HG02678 (cell line): ENCODE results near the gene FAM120AOS.

Experiments used
- ATAC-seq: cut with Tn5 transposase; IDR thresholded peaks from one replicate; pipeline ENCODE4 v1.9.1; 2021; ENCODE audit warnings: mild to moderate bottlenecking, moderate library complexity; ENCODE audit not compliant: unreplicated experiment

Gene FAM120AOS

DNA sequence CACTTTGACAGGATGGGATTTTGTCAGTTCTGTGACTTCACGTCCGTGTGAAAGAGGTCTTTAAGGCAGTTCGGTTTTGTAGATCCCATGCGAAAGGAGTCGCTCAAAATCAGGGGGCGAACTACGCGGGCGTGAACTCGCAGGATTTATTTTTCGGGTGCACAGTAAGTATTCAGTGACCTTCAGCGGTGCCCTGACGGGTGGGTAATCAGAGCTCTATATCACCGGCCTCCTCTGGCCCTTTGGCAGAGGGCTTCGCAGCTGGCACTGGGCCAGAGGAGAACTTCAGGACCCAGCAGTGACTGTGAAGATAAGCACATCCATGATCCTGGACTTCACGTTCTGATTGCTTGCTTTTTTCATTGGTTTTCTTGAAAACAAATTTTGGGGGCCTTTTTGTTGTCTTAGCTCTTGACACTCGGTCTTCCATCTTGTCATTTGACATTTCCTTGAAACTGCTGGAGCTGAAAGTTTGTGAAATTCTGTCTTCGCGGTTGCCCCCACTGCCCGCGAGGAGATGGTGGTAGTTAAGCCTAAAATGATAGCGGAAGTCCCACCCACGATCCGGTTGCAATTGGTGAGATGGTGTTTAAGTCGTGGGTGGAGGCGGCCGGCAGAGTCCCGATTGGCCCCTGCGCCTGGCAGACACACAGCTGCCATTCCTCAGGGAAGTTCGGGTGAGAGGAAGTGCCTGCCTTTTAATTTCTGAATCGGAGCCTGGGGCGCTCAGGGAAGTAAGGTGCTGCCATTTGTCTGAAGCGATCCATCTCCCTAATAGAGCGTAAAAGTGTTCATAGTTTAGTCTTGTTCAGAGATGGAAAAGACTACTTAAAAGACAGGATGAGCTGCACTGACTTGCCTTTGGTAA is at the start of gene FAM120AOS:
Gene FAM120AOS, minus strand, starts transcription at position 535 of the 868 bp plus-strand sequence. CDS start 872 bp downstream, outside the sequence.
- peak; percentile 64 for ATAC-seq

DNA sequence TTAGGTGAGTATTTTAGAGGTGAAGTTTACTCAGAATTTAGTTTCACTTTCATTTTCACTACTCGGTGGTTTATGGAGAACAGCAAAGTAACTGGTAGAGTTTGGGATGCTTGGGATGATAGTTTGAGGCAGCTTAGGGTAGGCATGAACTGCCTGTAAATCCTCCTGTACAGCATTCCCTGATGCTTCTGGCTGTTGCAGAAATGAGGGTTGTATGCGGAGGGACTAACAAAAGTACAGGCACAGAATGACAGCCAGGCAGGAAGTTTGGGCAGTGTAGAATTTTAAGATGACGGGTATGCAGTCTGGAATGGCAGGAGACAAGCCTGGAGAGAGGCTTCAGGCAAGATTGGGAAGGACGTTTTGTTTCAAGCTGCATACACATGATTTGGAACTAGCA is 48.0 kb upstream of the FAM120AOS start:
- no peak for ATAC-seq

DNA sequence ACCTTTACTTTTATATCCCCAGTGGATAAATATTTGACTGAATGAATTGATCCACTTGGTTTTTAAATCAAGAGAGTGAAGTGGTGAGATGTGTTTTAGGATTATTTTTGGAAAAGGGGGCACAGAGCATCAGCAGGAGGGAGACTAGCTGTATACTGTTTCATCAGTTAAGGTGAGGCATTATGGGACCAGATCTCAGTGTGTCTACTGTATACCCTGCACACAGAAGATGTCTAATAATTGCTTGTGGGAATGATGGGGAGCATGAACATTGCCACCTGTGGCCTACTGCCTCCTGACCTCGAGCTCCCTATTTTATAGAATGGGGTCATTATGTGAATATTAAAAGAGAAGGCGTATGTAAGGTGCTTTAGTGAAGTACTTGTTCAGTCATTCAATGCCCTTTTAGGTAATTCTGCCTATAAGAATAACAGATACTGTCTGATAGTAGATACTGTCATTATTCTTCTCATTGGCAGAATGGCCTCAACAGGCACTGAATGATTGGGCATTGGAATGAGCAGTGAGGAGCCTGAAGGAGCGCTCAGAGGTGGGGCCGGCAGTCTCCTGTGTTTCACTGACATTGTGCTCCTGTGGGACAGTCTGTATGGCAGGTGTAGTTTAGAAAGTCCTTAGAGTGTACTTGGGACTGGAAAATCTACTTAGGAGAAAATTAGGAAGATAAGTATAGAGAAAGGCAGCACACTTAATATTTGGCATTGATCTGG is 47.4 kb upstream of the FAM120AOS start:
- no peak for ATAC-seq

DNA sequence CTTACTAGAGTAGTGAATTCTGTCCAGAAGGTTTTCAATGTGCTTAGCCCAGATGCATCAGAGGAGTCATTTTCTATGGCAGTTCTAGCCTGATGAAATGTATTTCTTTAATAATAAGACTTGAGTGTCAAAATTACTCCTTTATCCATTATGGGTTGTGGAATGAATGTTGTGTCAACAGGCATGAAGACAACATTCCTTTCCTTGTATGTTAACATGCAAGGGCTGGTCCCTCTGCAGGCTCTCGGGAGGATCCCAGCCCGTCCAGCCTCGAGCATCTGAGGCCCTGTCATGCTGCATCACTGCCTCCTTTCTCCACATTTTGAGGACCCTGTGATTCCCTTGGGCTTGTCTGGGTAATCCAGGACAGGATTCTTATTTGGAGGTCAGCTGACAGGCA is 42.9 kb upstream of the FAM120AOS start:
- no peak for ATAC-seq

DNA sequence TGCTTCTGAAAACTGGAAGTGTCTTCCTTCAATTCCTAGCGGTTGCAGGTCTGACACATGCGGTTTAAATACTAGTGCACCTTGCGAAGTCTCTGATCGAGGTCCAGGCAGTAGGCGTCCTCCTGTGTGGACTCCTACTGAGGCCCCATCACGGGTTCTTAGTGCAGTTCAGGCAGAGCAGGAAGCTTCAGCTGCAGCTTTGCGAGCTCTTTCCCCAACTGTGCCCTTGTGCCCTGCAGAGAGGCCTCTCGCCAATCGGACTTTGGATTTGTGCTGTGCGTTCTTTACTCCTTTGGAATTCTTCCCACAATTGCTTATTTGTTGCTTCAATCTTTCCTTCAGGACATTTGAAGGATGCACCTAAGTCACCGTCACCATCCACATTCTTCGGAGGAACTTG is 40.6 kb upstream of the FAM120AOS start:
- no peak for ATAC-seq

DNA sequence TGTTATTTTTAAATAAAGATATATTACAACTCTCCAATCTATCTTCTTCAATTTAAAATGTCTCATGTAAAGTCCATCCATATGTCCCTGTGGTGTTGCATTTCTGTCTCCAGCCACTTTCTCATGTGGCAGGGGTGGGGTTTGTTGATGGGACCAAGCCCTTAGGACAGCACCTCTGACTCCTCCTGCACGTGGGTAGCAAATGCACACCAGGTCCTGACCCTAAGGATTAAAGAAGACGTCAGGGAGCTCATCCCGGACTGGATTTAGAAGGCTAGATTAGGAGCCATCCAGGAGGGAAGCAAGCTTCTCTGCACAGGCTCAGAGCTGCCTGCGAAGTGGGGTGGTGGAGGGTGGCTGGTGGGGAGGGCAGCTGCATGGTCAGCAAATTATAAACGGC is 38.9 kb upstream of the FAM120AOS start:
- ATAC-seq, result no peak

DNA sequence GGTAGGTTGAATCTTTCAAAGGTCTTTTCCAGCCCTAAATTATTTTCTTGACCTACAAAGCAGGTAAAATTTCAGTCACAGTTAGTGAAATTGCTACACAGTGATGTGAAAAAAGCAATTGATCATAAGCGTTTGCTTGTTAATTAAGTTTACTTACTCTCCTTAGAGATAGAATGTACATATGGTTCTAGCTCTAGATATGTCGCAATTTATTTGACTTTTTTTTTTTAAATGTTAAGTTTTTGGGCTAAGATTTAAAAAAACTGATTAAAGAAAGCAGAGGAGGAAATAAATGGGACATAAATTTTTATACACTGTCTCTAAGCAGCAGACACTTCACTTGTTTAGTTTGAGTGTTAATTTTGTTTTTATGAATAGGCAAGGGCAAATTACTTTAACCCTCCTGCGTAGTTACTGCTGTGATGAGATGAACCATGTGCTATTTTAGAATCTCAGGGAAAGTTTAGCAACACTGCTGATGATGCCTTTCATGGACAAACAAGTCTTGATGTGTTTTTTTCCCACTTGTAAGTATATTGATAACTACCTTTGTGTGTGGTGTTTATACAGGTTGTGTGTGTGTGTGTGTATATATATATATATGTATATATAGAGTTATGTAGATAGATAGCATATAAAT is 38.3 kb upstream of the FAM120AOS start:
- no peak for ATAC-seq

DNA sequence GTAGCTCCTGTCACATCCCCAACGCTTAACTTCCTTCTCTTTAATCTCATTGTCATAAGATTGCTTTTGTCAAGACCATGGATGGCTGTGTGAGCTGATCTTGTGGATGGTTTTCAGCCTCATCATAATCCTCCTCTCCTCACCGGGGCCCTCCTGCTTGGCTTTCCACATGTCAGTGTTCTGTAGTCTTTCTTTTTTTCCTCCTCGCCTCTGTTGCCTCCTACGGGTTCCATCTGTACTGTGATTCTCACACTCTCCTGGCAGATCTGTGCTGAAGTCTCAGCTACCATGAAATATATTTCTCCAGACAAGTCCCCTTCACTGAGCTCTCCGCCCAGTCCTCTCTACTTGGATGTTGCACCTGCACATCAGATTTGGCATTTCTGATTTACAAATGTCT is 34.9 kb upstream of the FAM120AOS start:
- no peak for ATAC-seq

DNA sequence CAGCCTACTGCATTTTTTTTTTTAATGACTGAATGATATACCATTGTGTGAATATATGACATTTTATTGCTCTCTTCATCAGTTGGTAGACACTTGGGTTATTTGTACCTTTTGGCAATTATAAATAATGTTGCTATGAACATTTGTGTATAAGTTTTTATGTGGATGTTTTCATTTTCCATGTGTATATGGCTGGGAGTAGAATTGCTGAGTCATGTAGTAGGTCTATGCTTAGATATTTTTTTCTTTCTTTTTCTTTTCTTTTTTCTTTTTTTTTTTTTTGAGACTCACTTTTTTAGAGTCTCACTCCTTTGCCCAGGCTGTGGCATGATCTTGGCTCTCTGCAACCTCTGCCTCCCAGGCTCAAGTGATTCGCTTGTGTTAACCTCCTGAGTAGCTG is 32.9 kb upstream of the FAM120AOS start:
- ATAC-seq, result no peak

DNA sequence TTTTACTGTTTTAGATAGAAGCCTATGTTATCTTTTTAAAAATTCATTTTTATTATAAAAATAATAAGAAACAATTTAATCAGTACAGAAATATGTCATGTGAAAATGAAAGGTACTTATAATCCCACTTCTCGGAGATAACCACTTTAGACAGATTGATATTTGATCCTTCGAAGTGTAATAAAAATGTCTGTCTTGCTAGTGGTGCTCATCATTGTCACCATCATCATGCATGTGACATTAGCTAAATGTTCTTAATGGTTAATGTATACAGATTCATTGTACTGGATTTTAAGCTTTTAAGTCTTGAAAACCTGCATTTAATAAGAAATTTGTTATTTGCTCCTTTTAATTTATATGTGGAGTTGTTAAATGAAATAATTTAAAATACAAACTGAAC is 30.1 kb upstream of the FAM120AOS start:
- ATAC-seq, result no peak

DNA sequence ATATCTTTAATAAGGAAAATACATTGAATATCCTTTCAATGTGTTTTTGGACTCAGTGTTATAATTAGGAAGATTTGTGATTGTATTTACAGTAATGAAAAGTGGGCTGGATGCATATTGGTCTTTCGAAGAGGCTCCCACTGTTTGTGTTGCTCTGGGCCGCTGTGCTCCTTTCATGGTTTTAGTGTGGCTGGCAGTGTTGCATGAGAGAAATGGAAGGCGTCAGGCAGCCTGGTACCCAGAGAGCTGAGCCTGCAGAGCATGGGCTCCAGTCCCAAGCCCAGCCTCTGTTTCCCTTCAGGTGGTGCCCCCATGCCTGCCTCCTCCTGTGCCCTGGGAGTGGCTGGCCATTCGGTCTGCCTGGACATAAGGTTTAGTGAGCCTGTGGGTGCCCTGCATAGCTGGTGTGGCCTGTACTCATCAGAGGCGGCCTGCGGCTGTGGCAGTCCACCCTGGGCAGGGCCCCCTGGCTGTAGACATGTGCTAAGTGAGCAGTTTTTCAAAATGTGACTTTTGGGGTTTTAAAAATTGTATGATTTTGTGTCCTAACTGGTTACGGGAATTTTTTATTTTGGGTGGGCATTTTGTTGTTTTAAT is 27.4 kb upstream of the FAM120AOS start:
- no peak for ATAC-seq

DNA sequence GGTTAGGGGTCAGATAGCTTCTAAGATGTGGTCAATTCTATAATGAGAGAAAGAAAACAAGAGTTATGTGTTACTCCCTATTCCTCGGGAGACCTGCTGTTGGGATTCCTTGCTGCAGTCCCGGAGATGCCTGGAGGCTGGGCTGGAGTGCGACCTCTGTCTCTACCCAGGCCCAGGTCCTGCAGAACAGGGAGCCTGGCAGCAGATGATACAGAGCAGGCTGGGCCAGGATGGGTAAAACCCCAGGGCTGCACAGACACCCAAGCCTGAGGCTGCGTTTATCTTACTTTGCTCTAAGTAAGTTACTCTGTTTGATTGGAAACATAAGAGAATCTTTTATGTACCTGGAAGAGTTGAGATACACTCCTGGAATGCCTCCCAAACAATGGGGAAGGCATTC is 26.9 kb upstream of the FAM120AOS start:
- ATAC-seq, result no peak

DNA sequence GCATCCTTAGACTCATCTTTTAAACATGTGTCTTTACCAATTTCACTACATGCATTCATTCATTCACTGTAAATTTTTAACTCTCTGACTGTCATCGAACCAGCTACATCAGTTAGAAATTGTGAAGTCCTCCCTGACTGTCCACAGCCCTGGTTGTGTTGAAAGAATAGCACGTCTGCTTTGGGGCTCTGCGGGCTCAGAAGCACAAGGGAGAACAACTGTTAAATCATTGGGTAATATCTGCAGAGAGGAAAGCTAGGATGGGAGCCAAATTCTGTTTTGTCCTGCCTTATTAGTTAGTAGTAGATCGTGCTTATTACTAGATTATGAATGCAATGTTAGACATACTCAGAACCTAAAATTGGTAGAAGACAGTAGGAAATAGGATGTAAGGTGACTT is 26.3 kb upstream of the FAM120AOS start:
- no peak for ATAC-seq

DNA sequence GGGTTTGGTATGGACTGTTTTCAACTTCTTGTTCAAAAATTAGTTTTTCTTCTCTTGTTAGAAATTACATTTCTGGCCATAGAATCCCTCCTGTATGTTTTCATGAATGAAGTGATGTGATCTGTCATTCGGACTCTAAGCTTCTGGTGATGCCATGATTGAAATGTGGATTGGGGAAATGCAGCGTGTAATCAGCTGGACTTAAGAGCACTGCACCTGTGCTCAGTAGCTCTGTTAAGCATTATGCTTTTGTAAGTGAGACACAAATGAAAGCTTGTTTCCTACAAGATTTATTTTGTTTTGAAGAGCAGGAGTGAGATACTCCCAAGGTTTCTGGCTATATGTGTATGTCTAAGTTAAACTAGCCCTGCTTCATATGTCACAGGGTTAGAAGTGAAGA is 24.0 kb upstream of the FAM120AOS start:
- no peak for ATAC-seq

DNA sequence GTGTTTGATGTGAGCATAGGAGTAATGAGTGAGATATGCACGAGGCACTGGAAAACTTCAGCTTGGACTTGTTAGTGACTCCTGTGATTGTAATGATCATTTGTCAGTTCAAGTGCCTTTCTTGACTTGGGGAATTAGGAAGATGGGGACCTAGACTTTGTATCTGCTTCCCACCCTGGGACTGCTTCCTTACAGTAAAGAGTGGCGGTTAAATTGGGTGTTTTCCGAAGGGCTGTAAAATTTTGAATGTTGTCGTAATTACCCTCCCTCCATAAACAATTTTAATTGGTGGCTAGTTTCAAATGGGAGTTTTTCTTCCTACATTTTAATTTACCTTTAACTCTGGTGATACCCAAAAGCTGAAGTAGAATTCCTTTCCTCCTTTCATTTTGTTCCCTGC is 23.5 kb upstream of the FAM120AOS start:
- no peak for ATAC-seq

DNA sequence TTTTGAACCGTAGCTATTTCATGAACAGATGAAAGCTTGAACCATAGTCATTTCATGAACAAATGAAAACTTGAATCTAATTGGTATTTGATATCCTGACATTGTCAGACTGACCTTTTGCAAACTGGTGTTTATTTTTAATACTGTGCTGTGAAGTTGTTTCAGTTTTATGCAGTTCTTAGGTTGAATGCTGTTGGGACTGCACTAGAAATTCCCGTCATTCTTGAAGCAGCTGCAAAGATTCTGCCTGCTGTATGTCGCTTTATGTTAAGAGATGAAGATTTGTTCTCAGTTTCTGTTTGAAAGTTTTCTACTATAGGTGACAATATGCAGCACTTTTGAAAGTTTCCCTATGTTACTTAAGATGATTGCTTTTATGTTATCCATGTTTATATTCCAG is 22.5 kb upstream of the FAM120AOS start:
- ATAC-seq, result no peak

DNA sequence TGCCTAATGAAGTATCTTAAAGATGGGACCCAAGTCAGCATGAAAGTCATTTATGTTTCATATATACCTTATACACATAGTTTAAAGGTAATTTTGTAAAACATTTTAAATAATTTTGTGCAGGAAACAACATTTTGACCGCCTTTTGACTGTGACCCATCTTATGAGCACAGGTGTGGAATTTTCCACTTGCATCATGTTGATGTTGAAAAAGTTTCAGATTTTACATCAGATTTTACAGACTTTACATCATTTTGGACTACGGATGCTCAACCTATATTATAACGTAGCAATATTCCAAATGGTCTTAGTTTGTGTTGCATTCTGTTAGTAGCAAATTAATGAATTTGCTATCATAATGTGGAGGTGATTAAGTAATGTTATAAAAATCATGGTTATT is 21.7 kb upstream of the FAM120AOS start:
- ATAC-seq, result no peak

DNA sequence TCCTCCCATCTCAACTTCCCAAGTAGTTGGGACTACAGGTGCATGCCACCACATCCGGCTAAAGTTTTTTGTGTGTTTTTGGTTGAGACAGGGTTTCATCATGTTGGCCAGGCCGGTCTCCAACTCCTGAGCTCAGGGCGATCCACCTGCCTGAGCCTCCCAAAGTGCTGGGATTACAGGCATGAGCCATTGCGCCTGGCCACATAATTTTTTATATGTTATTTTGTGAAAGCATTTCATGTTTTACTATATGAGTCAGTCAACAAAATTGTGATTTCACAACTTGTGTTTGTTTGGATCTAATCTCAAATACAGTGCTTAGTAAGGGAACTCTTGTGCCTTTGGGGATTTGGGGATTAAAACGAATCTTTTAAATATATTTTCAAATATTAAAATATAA is 20.0 kb upstream of the FAM120AOS start:
- ATAC-seq, result no peak

DNA sequence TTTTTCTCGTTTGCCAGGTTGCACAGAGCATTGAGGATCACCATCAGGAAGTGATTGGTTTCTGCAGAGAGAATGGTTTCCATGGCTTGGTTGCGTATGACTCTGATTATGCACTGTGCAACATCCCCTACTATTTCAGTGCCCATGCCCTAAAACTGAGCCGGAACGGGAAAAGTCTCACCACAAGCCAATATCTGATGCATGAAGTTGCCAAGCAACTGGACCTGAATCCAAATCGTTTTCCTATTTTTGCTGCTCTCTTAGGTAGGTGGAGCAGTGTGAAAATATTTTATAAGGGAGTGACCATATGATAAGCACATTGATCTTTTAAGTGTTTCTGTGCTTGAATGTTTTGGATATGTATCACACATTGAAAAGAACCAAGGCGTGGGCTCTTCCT is 17.7 kb upstream of the FAM120AOS start:
- no peak for ATAC-seq

DNA sequence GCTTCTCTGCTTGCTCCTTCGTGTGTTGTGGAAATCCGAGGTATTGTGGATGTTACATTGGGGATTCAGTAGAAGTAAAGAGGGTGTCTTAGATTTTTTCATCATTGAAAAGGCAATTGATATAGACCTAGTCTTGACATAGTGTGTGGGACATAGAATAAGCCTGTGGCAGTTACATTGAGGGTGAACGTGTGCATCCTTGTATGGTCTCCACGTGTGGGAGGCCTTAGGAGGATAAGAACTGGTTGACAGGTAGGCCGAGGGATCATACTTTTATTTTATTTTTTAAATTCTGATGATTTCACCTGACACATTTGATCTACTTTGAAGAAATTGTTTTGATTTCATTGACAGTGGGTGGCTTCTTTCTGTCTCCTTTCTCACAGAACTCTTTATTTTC is 17.0 kb upstream of the FAM120AOS start:
- ATAC-seq, result no peak

DNA sequence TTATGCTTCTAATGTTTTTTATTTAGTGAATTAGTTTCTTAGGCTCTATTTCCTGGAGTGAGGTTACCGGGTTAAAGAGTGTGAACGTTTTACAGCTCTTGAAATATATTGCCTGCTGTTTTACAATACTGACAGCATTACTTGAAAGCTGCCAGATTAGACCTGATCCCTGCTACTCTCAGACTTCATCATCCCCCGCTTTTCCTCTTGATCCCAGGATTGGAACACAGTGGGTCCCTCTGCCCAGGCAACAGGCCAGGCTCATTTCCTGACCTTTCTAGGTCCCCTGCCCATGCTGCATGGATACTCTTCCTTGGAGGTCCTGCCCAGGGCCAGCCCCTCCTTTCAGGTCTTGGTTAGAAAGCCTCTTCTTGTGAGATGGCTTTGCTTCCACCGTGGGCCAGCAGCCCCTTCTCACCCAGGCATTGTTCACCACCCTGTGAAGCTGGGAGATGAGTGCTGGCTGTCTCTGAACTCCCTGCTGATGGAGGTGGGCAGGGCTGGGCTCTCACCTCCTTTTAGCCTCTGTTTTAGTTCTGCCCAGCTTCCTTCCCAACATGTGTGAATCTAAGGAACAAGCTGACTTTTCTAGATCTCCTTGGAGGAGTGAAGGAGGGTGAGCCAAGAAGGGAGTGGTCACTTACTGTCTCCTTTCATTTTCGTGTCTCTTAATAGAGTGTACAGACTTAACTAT is 15.5 kb upstream of the FAM120AOS start:
- no peak for ATAC-seq
